HCT116 (cell line): Measurements from ENCODE around the gene ARMC2. TPM values are rescaled to one million over a fixed set of nuclear protein-coding genes. Genes with fewer than 3 reads are reported as not detected.
"Not testable (repeated sequence)": the region's sequence is repeated elsewhere in the genome, so short reads cannot be mapped to it uniquely, and the experiment has no call there.

Experiments
- ATAC-seq: fragments of 200-7000 bp; cut with Tn5 transposase; 2 replicates; pipeline ENCODE4 v1.9.1; 2020; ENCODE audit warnings: mild to moderate bottlenecking, moderate library complexity
- BruUV-seq: library from RNA; stranded (reverse); fragments of 400-500 nt; replicated peaks from 2 replicates; lab custom pipeline; 2021; lab: Mats Ljungman, UMichigan
- CTCF ChIA-PET: fragments of 300-600 bp; sonication (Branson Sonifier 250); formaldehyde crosslinking; loops from one replicate; lab custom pipeline; 2021; ENCODE audit warnings: antibody characterized with exemption; lab: Charles Lee
- POLR2A ChIA-PET: fragments of 300-600, 350-600 bp; sonication (Branson Sonifier 250); formaldehyde crosslinking; loops from one replicate; lab custom pipeline; 2021; ENCODE audit warnings: antibody characterized with exemption; lab: Charles Lee
- RAD21 ChIA-PET, 2 experiments: fragments of 300-600 bp; sonication (Branson Sonifier 250); formaldehyde crosslinking; loops; one replicate each; lab custom pipeline; 2023; ENCODE audit warnings: low total read pairs in 2 of 2; ENCODE audit not compliant: uncharacterized antibody in 2 of 2, unreplicated experiment in 2 of 2, low non-redundant PET in 1 of 2; lab: Charles Lee
- DNase-seq: peaks from one replicate; pipeline ENCODE4 v3.0.0-alpha.2; 2010; ENCODE audit warnings: low read depth, low spot score
- H2AFZ ChIP-seq: fragments of 200-600 bp; shearing (Covaris generic), sonication (generic); 2 replicates; pipeline ENCODE4 v1.6.1; 2017; ENCODE audit warnings: low read depth, mixed run types, mixed read lengths, antibody characterized with exemption, low read length; ENCODE audit not compliant: poor library complexity, severe bottlenecking
- H3K27ac ChIP-seq: 2 replicates; pipeline ENCODE4 v1.5.1; 2012; ENCODE audit warnings: low read depth, low read length
- H3K27me3 ChIP-seq: fragments of 200-600 bp; sonication (generic); 2 replicates; pipeline ENCODE4 v1.6.1; 2016; ENCODE audit warnings: mixed run types, low read length, mixed read lengths; ENCODE audit not compliant: insufficient read depth
- H3K36me3 ChIP-seq, 2 experiments: fragments of 200-500 bp in 1 of 2; fragments of 200-600 bp in 1 of 2; sonication (Bioruptor generic) in 1 of 2; sonication (generic) in 1 of 2; 2 replicates each; pipeline versions ENCODE4 v1.5.1 to v1.6.1; 2014 to 2016; ENCODE audit warnings: low read length in 2 of 2, inconsistent platforms in 1 of 2, mixed read lengths in 1 of 2, mixed run types in 1 of 2; ENCODE audit not compliant: insufficient read depth in 2 of 2, control insufficient read depth in 1 of 2
- H3K4me1 ChIP-seq, 2 experiments: fragments of 200-600 bp in 1 of 2; sonication (generic) in 1 of 2; 2 replicates each; pipeline versions ENCODE4 v1.5.1 to v1.6.1; 2012 to 2017; ENCODE audit warnings: low read length in 2 of 2, inconsistent platforms in 1 of 2, mild to moderate bottlenecking in 1 of 2, mixed read lengths in 1 of 2, mixed run types in 1 of 2, moderate library complexity in 1 of 2; ENCODE audit not compliant: insufficient read depth in 2 of 2, control insufficient read depth in 1 of 2
- H3K4me2 ChIP-seq: fragments of 200-600 bp; sonication (generic); 2 replicates; pipeline ENCODE4 v1.6.1; 2017; ENCODE audit warnings: mixed run types, low read length, mixed read lengths
- H3K4me3 ChIP-seq, 2 experiments: fragments of 200-600 bp in 1 of 2; sonication (generic) in 1 of 2; replicated peaks in 1 of 2; 2 replicates each; pipeline ENCODE4 v1.5.1; 2011 to 2016; ENCODE audit warnings: low read length in 2 of 2, control low read depth in 1 of 2, low read depth in 1 of 2, mild to moderate bottlenecking in 1 of 2, mixed read lengths in 1 of 2, mixed run types in 1 of 2
- H3K79me2 ChIP-seq: fragments of 200-600 bp; sonication (generic); 2 replicates; pipeline ENCODE4 v1.6.1; 2017; ENCODE audit warnings: mild to moderate bottlenecking, mixed run types, low read length, moderate library complexity, mixed read lengths; ENCODE audit not compliant: insufficient read depth
- H3K9ac ChIP-seq: fragments of 200-600 bp; sonication (generic); 2 replicates; pipeline ENCODE4 v1.6.1; 2016; ENCODE audit warnings: low read length, mixed read lengths
- H3K9me2 ChIP-seq: fragments of 200-600 bp; sonication (generic), shearing (Covaris generic); 2 replicates; pipeline ENCODE4 v1.6.1; 2017; ENCODE audit warnings: mixed run types, mild to moderate bottlenecking, moderate library complexity; ENCODE audit not compliant: insufficient read depth
- H3K9me3 ChIP-seq, 2 experiments: fragments of 200-500 bp in 1 of 2; fragments of 200-600 bp in 1 of 2; sonication (Bioruptor generic) in 1 of 2; sonication (generic) in 1 of 2; 2 replicates each; pipeline ENCODE4 v1.6.1; 2014 to 2017; ENCODE audit warnings: low read length in 2 of 2, mixed read lengths in 2 of 2, inconsistent platforms in 1 of 2, low read depth in 1 of 2, mild to moderate bottlenecking in 1 of 2, mixed run types in 1 of 2, moderate library complexity in 1 of 2; ENCODE audit not compliant: control insufficient read depth in 1 of 2, insufficient read depth in 1 of 2
- H4K20me1 ChIP-seq: fragments of 200-600 bp; sonication (generic), shearing (Covaris generic); 2 replicates; pipeline ENCODE4 v1.6.1; 2017; ENCODE audit warnings: mixed run types, mild to moderate bottlenecking, moderate library complexity; ENCODE audit not compliant: insufficient read depth
- EGR1 ChIP-seq: IDR thresholded peaks from 2 replicates; pipeline ENCODE4 v1.6.1; 2012; ENCODE audit warnings: low read depth
- intact Hi-C: fragments of 100-400 bp; cut with micrococcal nuclease; formaldehyde crosslinking; loops from 2 replicates; pipeline ENCODE4 v1.10.0; 2022
- total RNA-seq: library from RNA; stranded (reverse); gene quantifications from one replicate; pipeline ENCODE4 v1.2.1, GENCODE V29; 2021; ENCODE audit not compliant: unreplicated experiment
- TF ChIP-seq, protein P1 (sequence below), 3 experiments: fragments of 200-600 bp in 1 of 3; sonication (generic) in 1 of 3; IDR thresholded peaks in 2 of 3; conservative IDR thresholded peaks in 1 of 3; 2 replicates each; pipeline ENCODE4 v1.5.1; 2012 to 2017; ENCODE audit warnings: low read depth in 2 of 3, low read length in 2 of 3, antibody characterized with exemption in 1 of 3, borderline replicate concordance in 1 of 3, control low read depth in 1 of 3, mild to moderate bottlenecking in 1 of 3, mixed read lengths in 1 of 3, mixed run types in 1 of 3, moderate library complexity in 1 of 3; ENCODE audit not compliant: insufficient read depth in 1 of 3

Gene ARMC2
- total RNA-seq, 1 experiment from 2014 or later: 3.6 TPM

DNA sequence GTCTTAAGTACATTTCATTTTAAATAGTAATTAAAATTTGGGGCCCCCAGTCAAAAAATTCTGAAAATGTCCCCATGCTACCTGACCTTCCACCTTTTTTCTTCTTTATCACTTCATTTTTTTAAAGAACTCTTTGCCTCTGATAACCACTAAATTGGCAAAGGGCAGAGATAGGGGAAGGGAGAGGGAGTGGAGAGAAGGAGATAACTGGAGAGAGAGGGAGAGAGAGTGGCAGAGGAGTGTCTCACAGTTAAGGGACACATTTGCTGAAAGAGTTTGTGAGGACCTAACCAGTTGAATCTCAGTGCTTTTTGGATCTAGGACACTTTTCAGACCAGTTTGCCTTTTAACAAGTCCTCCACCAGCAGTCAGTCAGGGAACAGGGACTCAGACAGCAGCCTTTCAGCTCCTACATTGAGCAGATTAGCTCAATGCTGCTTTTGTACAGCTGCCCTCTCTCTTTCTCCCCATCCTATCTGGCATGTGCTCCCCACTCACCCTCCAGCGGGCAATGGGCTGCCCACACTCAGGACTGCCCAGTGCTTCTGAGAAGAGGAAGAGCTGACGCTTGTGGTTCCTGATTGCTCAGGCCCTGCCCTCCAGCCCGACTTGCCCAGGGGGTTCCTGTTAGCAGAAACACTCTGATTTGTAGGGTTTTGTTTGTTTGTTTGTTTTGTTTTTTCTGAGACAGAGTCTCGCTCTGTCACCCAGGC lies 14.4 kb downstream of the ARMC2 start:
- Histone ChIP-seq H3K4me3 (no peak overlapping the region), H3K9ac (no peak overlapping the region), H3K36me3 (0 out of 4 replicates have a peak, but pooled peaks cover 0 to 5% of the 10 kb centered on the region in 2 experiments), H3K4me1 (no peaks in the 10 kb centered on the region), H2AFZ (no peak overlapping the region), H3K9me2 (no peaks in the 10 kb centered on the region), H3K79me2 (no peaks in the 10 kb centered on the region), H3K27ac (no peak overlapping the region), H3K27me3 (no peaks in the 10 kb centered on the region), H4K20me1 (no peaks in the 10 kb centered on the region), H3K4me2 (no peak overlapping the region), H3K9me3 (no peaks in the 10 kb centered on the region)
- RAD21 ChIA-PET: no interaction called here
- intact Hi-C loops: no loop called here
- CTCF ChIA-PET: no interaction called here
- DNase-seq: no peak
- no TSS peak for BruUV-seq
- ATAC-seq: no peak
- TF ChIP-seq, protein P1, sequence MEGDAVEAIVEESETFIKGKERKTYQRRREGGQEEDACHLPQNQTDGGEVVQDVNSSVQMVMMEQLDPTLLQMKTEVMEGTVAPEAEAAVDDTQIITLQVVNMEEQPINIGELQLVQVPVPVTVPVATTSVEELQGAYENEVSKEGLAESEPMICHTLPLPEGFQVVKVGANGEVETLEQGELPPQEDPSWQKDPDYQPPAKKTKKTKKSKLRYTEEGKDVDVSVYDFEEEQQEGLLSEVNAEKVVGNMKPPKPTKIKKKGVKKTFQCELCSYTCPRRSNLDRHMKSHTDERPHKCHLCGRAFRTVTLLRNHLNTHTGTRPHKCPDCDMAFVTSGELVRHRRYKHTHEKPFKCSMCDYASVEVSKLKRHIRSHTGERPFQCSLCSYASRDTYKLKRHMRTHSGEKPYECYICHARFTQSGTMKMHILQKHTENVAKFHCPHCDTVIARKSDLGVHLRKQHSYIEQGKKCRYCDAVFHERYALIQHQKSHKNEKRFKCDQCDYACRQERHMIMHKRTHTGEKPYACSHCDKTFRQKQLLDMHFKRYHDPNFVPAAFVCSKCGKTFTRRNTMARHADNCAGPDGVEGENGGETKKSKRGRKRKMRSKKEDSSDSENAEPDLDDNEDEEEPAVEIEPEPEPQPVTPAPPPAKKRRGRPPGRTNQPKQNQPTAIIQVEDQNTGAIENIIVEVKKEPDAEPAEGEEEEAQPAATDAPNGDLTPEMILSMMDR (IDR thresholded peaks at IDR 0.05 in 2 of 3, conservative IDR thresholded peaks at IDR 0.05 in 1 of 3; ENCODE audit: borderline replicate concordance in 1 of 3, insufficient read depth in 1 of 3, low read depth in 2 of 3, low read length in 2 of 3): no peak
- no peak for TF ChIP-seq EGR1
- POLR2A ChIA-PET: no interaction called here

DNA sequence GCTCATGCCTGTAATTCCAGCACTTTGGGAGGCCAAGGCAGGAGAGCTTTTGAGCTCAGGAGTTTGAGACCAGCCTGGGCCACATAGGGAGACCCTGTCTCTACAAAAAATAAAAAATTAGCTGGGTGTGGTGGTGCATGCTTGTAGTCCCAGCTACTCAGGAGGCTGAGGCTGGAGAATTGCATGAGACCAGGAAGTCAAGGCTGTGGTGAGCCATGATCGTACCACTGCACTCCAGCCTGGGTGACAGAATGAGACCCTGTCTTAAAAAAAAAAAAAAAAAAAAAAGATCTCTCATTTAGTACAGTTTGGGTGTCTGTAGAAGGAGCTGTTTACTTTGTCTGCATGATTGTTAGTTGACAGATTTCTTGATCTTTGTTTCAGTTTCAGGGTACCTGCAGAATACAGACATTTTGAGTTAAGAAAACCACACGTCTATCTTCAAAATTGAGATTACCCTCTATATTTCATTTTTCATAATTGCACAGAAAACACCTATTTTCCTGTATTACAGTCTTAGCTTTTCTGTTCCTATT lies 17.6 kb downstream of the ARMC2 start:
- H4K20me1 ChIP-seq, H3K36me3 ChIP-seq, H3K9ac ChIP-seq, H2AFZ ChIP-seq, H3K9me3 ChIP-seq, DNase-seq, RAD21 ChIA-PET, BruUV-seq, H3K4me1 ChIP-seq, H3K4me3 ChIP-seq, intact Hi-C loops, H3K79me2 ChIP-seq, H3K4me2 ChIP-seq, H3K9me2 ChIP-seq, ATAC-seq, POLR2A ChIA-PET, H3K27ac ChIP-seq, H3K27me3 ChIP-seq, CTCF ChIA-PET: not testable (repeated sequence)
